Stimulated activated CD8-positive, alpha-beta memory T cell treated with anti-CD3 and anti-CD28 coated beads, Interleukin-15, amount 100 ng/mL, for 48 hours (primary cell): Measurements from ENCODE around the gene WWTR1.

Experiments used
- DNase-seq, 2 donors: peaks; one replicate each; pipeline ENCODE4 v3.0.0-alpha.2; 2020; ENCODE audit warnings: low read depth in 2 of 2

Gene WWTR1

DNA sequence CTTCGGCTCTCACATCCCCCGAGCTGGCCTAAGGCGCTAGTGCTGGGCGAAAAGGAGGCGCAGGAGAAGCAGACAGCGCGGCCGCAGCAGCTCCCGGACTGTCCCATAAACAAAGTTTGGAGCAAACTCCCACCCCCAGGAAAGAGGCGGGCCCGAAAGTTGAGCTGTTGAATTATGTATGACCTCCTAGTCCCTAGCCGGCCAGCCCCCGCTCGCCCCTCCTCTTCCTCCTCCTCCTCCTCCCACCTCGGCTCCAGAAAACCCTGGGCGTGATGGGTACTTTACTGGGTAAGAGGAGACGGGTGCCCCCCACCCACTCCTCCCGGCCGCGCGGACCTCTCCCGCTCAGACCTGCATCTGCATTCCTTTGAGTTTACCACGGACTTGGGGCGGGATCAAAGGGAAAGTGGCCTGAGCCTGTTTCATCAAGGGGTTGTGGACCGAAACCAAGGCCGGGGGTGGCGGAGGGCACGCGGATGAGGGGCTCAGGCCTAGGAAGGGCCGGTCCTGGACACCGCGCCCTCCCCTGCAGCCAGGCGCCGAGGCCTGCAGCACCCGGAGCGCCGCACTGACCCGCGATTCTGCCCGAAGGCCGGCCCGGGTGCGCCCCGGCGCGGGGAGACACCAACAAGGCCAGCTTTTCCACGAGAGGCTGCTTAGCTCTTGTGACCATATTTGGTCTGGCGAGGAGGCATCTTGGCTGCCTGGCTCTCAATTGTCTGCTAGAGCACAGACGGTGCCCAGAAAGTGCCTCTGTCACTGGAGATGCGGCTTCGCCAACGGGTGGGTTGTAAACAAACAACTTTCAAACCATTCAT, at the start of gene WWTR1:
Gene WWTR1, minus strand, starts transcription at position 100 of the 818 bp plus-strand sequence. CDS start 719 bp downstream, outside the sequence.
- peak in 1 of 2 donors; percentile 21 for DNase-seq

DNA sequence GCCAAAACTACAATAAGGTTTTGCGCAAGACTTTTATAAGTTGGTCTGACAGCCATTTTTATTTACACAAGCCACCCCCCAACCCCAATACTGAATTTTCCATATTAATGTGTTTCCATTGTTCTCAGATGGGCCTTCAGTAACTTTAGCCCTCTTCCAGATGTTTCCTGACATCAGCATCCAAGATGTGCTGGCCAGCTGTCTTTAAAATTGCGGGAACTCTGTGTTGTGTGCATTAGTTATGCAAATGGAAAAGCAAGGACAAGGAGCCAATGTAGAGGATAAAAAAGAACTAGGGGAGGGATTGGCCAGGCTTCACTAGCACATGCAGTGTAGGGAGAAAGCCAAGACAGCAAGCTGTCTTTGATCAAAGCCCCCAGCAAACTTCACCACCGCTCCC, 49.1 kb upstream of the WWTR1 start:
- DNase-seq, result no peak

DNA sequence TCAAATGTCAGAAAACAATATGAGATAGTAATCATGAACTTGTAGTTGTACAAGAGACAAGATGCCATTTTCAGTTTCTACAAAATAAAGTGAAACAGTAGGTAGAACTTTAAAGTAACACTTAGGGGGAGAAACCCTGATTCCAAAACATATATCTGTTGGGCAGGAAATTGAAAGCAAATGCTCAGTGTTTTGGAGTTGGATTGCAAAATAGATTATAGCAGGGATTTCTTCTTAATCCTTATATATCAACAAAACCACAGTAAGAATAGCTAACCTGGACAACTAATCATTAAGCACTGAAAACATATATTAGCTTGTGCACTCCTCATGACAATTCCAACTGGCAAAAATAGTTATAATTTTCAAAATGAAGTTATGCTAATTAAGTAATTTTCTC, 47.6 kb upstream of the WWTR1 start:
- DNase-seq, result no peak

DNA sequence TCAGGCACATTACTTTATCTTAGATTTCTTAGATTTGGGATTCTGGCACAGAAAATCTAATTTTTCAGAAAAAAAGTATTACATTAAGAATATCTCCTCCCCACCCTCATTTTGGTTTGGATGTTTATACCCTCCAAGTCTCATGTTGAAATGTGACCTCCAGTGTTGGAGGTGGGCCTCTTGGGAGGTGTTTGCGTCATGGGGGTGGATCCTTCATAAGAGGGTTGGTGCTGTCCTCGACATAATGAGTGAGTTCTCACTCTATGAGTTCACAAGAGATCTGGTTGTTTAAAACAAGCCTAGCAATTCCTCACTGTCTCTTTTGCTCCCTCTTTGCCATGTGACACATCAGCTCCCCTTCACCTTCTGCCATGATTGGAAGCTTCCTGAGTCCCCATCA, 45.6 kb upstream of the WWTR1 start:
- no peak for DNase-seq

DNA sequence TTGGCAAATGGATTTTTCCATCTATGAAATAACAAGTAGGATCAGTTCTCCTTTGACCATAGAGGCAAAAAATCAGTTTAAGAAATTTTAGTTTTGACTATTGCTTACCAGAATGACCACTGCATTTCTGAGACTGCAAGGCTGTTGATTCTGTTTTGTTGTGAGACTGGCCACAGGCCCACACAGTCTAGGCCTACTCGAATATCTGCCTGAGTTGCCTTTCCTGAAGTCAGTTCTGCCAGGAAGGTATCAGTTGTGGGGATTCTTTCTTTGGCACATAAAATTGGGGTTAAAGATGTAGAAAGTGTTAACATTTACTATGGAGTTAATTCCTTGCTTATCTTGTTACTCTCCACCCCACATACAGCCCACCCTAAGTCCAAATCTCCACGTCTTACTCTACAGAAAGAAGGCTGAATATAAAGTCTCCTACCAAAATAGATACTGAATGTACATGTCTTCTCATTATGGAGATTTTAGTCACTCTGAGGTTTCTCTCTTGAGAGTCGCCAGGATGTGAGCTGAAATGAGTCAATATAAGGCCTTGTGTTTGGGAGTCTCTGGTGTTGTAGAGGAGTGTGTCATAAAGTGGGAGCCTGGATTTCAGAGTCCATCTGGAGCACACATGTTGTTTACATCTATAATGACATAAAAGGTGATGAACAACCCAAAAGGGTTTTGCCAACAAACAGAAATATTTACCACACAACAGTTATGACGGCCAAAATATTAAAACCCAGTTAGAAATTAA, 45.0 kb upstream of the WWTR1 start:
- DNase-seq, result no peak

DNA sequence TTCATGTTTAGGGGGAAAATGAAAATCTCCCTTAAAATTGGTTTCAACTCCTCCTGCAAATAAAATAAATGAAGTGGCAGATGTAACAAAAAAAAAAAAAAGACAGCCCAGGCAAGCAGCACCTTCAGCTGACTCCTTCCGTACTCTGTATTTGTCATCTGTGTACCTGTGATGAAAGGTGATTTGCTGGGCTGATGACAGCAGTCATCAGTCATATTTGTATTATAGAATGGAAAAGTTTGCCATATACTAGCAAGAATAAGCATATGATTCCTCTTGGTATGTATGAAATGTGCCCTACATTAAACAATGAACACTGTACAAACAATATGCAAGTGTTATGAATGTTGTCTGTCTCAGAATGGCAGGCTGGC, 44.1 kb upstream of the WWTR1 start:
- DNase-seq, result no peak

DNA sequence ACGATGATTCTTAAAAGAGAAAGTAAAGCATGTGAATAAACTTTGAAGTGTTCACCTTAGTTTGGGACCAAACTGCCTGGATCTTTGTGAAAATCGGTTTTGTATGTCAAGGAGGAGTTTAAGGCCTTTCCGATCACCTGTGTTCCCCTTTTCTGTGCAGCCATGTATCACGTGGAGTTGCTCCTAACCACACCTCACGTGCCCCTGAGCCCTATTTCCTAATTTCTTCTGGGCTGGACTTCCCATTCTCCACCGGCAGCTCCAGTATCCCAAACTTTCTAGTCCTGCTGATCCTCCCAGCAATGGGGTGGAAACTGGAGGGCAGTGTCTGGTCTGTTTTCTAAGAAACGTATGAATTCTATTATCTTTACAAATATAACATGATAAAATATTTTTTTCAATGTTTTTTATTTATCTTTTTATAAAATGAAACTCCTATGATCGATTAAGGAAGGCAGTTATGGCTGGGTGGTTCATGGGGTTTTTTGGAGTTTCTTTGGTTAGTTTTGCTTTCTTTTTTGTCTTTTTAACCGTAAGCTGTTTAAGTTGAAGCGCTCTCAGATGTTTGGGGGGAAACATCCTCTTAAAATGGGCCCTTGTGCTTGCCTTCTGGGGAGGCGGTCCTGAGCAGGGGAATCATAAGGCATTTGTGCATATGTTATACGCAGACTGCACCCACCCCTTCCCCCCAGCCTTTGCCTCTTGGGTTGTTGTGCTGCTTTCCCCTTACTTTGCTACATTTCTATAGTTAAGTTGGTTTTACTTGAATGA, 43.6 kb upstream of the WWTR1 start:
- DNase-seq, result peak in 1 of 2 donors; percentile 22

DNA sequence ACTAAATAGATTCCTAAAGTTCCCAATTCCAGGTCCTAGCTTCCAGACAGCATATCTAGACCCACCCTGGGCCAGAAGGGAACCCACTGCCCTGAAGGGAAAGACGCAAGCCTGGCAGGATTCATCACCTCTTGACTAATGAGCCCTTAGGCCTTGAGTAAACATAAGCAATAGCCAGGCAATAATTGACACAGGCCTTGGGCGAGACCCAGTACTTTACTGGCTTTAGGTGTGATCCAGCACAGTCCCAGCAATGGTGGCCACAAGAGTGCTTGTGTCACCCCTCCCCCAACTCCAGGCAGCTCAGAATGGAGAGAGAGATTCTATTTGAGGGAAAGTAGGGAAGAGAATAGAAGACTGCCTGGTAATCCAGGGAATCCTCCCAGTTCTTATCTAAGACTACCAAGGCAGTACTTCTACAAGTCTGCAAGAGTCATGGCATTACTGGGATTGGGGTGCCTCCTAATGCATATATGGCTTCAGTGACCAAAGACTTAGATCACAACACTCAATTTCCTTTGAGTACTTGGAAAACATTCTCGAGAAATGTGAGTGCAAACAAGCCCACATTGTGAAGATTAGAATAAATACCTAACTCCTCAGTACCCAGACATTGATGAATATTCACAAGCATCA, 30.4 kb upstream of the WWTR1 start:
- no peak for DNase-seq

DNA sequence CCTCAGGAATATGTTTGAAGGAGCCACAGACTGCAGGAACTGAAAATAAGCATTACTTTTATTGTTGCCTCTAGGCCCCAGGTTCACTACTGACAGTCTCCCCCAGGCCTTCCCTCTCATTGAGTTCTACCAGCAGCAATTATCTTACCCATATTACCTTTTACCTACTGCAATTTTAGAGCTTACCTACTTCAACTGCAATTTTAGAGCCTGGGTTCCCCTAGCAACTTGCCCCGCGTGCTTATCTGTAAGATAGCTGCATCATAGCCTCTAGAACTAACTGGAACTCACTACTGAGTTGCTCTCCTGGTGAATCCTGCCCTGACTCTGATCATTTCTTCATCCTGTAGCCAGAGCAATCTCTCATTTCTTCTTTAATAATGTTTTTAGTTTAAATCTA, 29.2 kb upstream of the WWTR1 start:
- no peak for DNase-seq

DNA sequence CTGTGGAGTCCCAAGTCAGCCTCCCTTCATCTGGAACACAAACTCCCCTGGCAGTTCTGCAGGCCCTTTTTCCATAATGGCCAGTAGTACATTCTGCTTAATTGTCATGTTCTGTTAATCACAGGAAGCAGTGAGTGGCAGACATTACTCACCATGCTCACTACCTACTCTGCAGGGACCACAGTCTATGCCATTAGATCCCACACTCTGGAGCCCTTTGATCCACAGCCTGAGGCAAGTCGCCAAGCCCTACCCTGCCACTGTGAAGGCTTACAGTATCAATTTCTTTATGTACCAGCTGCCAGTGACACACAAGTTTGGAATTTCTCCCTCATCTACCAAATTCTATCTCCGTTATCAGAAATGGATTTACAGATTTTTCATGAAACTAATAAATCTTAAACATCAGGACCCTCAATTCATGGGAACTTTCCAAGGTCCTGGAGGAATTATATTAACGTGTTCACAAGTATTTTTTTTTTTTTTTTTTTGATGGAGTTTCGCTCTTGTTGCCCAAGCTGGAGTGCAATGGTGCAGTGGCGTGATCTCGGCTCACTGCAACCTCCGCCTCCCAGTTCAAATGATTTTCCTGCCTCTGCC, 20.6 kb upstream of the WWTR1 start:
- DNase-seq, result no peak

DNA sequence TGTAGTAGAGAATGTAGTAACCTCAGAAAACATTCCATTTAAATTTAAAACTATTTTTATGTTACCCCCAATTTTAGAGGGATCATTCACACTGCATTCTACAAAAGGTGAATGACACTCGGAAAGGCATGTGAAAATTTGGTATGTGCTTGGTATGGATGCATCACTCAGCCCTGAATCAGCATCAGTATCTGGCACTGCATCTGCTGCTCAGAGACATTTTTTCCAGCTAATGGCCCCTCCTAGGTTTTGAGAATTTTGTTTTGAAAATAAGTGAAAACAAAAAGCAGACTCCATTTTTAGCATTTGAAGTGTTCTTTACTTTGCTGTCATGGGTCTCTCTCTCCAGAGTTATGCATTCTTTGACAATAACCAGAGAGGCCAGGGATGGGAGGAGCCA, 15.6 kb upstream of the WWTR1 start:
- no peak for DNase-seq

DNA sequence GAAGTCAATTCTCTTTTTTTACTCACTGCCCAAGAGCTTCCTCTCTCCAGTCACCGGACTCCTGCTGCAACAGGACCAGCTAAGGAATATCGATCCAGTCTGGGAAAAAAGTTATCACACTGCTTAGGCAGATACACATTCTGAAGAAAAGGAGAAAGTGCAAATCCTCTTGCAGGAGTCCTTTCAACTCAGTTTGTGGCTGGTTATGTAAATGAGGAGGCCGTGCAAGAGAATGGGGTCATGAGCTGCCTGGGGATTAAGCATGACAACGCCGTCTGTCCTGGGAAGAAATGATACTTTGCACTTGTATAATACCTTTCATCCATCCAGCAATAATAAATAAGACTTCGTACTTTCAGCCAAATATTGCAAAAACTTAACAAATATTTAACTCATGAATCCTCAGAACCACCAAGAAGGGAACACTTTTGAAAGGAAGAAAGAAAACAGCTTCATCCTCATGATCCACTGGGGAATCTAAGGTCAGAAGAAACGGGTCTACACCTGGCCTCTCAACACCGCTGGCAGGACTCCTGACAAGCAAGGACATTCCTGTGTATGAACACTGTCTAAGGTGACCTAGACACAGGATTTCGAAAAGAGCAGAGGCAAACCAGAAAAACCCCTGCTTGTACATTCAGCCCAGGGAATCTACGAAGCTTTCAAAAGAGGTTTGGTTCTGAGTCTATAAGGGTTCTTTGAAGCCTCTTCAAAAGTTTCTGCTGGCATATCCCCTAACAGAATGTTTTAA, 13.1 kb upstream of the WWTR1 start:
- DNase-seq, result no peak

DNA sequence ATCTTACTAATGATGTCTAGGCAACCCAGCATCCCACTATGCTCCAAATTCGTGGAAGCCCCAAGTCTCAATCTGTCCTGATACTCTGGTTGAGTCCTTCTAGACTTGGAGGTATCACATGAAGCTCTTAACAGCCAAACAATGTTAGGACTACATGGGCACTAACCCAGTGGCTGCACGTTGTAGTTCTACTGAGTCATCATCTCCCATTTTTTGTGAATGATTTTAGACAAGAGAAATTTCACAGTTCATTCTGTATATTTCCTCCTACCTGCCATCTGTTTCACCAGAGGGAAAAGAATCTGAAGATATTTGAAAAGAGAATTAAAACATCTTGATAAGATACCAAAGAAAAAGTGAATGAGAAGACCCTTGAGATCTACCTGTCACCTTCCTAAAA, 9.8 kb upstream of the WWTR1 start:
- DNase-seq, result no peak

DNA sequence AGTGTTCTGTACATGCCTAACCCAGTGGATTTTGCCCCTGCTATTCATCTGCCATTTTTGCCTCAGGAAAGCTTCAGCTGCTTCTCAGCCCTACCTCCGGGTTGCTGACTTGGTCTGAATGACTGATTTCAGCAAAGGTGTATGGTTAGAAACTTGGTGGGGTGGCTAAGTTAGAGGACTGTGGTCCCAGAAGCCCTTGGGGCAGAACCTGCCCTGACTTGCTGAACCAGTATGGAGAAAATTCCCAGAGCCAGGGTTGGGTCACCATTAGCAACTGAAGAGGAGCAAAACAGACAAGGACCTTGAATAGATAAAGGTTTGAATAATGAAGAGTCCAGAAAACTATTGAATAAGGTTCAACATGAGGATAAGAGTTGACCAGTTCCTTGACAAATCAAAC, 6.1 kb upstream of the WWTR1 start:
- no peak for DNase-seq

DNA sequence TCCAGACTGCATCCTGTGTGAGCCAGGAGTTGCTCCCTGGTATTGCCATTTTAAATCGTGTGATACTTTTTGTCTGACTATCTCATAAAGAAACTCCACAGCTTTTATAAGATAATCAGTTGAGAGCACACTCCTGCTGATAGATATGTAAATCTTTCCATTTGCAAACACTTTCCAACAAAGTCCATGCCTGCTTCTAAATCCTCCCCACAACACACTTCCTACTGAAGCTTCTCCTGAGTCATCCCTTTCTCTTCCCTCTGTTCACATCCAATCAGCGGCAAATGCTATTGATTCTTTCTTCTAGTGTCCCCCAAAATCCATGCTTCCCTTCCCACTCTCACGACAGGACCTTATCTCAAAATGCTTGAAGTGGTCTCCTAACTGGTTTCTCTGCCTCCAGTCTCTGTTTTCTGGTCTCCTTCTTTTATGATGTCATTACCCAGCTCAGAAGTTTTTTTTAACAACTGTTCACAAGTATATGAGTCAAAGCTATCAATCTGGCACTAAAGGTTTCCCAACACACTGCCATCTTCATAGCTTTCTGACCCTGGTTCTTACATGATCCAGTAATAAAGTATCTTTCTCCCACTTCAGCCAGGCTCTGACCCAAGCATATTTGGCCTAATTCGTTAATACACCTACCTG, 4.5 kb upstream of the WWTR1 start:
- DNase-seq, result no peak

DNA sequence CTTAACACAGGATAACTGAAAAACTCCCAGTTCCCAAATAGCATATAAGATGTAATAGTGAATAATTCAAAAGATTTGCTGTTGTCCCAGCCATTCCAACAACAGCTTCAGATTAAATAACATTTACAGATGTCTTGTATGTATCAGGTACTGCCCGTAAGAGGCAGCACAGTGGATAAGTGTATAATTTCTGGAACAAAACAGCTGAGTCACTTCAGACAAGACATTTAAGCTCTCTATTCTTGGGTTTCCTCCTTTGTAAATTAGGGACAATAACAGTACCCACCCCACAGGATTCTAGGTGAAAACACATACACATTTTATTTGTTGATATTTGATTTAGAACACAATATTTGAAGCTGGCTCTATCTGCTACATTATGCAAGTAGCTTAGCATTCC, 2.6 kb upstream of the WWTR1 start:
- no peak for DNase-seq

DNA sequence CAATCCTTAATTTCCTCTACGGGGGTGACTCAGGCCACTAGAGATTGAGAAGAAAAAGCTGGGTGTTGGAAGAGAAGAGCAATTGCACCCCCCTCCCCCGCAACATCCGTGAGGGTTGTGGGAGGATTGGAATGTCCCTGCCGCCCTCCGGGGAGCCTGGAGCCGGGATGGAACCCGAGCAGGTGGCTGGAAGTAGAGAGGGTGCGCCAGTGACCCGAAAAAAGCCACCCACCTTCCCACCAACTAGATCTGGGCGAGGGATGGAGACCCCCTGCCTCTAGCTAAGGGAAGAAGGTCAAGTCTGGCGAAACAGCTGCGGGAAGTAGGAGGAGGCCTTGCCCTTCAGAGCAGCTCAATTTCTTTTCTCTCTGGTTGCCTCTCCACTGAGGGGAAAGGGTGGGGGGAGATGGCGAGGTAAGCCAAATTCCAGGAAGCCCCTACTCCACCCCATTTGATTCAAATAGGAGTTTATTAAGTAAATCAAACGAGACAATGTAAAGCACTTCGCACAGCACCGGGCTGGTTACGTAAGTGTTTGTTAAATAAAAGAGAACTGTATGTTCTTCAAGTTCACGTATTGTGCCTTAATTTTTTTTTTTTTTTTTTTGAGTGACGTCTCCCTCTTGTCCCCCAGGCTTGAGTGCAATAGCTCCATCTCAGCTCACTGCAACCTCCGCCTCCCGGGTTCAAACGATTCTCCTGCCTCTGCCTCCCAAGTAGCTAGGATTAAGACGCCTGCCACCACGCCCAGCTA, 1.1 kb upstream of the WWTR1 start:
- no peak for DNase-seq

DNA sequence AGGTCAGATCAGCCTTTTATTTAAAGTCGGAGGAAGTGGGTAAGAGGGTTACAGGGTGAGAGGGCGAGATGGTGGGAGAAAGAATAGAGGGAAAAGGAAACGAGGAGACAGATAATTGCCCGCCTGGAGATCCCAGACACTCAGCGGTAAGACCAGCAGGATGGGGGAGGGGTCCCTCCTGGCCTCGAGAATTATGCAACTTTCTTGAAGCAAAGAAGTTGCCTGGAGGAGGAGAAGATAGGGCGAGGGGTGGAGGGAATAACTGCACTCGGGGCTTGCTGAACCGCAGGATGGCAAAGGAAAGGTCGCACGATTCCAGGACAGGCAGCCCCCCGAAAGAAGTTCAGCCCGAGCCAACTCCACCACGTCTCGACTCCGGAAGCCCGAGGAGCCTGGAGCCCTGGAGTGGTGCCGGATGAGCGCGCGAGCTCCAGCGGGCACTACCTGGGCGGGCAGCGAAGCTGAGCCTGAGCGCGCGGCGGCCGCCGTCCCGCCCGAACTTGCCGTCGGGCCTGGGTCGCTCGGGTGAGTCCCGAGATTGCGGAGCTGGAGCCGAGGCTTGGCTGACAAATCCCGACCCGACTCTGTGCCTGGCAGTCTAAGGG, 402 bp downstream of the WWTR1 start:
- DNase-seq, result no peak
